Epithelial cell of esophagus (primary cell): Measurements from ENCODE around the gene ATP6V0A1.

Experiments used
- DNase-seq: peaks from one replicate; pipeline ENCODE4 v3.0.0; 2010; ENCODE audit warnings: low read depth
- H3K4me3 ChIP-seq: 2 replicates; pipeline ENCODE4 v1.5.1; 2011; ENCODE audit warnings: mild to moderate bottlenecking, low read length, control low read depth
- TF ChIP-seq, protein P1 (sequence below): IDR thresholded peaks from 2 replicates; pipeline ENCODE4 v1.5.1; 2011; ENCODE audit warnings: low read depth, mild to moderate bottlenecking, low read length, control low read depth, inconsistent platforms; ENCODE audit not compliant: insufficient read depth; ENCODE audit errors: missing control alignments

ATP6V0A1 gene

DNA sequence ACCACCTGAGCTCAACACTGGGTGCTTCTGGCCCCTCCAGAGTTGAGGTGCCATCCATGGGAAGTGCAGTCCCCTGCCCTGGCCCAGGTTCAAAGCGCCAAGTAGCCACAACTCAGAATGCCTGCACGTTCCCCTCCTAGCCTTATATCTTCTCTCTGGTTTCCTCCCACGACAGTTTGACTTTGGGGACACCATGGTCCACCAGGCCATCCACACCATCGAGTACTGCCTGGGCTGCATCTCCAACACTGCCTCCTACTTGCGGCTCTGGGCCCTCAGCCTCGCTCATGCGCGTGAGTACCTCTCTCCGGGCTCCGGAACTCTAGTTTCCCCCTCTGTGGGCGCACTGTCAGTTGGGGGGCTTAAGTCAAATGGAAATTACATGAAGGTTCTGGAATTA lies 55.0 kb downstream of the ATP6V0A1 start:
- TF ChIP-seq, protein P1, sequence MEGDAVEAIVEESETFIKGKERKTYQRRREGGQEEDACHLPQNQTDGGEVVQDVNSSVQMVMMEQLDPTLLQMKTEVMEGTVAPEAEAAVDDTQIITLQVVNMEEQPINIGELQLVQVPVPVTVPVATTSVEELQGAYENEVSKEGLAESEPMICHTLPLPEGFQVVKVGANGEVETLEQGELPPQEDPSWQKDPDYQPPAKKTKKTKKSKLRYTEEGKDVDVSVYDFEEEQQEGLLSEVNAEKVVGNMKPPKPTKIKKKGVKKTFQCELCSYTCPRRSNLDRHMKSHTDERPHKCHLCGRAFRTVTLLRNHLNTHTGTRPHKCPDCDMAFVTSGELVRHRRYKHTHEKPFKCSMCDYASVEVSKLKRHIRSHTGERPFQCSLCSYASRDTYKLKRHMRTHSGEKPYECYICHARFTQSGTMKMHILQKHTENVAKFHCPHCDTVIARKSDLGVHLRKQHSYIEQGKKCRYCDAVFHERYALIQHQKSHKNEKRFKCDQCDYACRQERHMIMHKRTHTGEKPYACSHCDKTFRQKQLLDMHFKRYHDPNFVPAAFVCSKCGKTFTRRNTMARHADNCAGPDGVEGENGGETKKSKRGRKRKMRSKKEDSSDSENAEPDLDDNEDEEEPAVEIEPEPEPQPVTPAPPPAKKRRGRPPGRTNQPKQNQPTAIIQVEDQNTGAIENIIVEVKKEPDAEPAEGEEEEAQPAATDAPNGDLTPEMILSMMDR, result no peak
- DNase-seq, result no peak
- no peak overlapping the region for H3K4me3 ChIP-seq

GRCh38 chr17:42514279-42514678 lies 55.6 kb downstream of the ATP6V0A1 start:
- DNase-seq, result no peak
- TF ChIP-seq, protein P1, result no peak
- no peak overlapping the region for H3K4me3 ChIP-seq

DNA sequence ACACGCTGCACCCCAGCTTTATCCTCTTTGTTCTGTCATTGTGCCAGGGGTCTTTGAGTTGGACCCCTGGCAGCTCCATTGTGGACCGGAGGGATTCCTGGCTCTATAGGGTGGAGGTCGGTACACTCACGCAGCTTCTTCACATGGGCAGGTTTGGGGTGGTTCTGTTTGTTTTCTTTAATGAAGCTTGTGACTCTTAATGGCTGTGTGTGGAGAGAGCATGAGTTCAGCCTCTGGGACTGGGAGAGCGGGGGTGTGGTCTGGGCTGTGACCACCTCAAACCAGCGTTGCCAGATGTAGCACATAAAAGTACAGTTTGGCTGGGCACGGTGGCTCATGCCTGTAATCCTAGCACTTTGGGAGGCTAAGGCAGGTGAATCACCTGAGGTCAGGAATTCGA lies 56.2 kb downstream of the ATP6V0A1 start:
- no peak overlapping the region for H3K4me3 ChIP-seq
- TF ChIP-seq, protein P1, result no peak
- no peak for DNase-seq

- TF ChIP-seq, protein P1, result peak; percentile 89
- peak; percentile 85 for DNase-seq
- H3K4me3 ChIP-seq, result no peak overlapping the region
These were observed 58.8 kb downstream of the ATP6V0A1 start for GRCh38 chr17:42517516-42517915.

- TF ChIP-seq, protein P1, result no peak
- no peak overlapping the region for H3K4me3 ChIP-seq
- DNase-seq, result peak; percentile 93
These were observed 59.5 kb downstream of the ATP6V0A1 start for GRCh38 chr17:42518046-42518754.

- no peak for DNase-seq
- no peak overlapping the region for H3K4me3 ChIP-seq
These were observed 60.3 kb downstream of the ATP6V0A1 start for GRCh38 chr17:42518755-42519545.

More at GRCh38 chr17:42518755-42519545, 60.3 kb downstream of the ATP6V0A1 start:
- TF ChIP-seq, protein P1, result no peak
